ENCODE results near the gene RPP21. TPM values are rescaled to one million over a fixed set of nuclear protein-coding genes. Genes with fewer than 3 reads are reported as not detected.
A peak's percentile ranks its signal among the peaks of the same experiment; 100 is the strongest.

The RPP21 gene
- total and polyA plus RNA-seq, 10 of the 15 experiments (the other 5 are each of a cell fraction or from before 2014, with no cell fraction given) = 14.3 to 94.6 (median 42.1) TPM

GRCh38 chr6:30357678-30358540, 13.0 kb downstream of the RPP21 start:
- H3K27me3 ChIP-seq (replicated peaks in 1 of 2; ENCODE audit: control insufficient read depth in 2 of 2, insufficient read depth in 2 of 2, low read length in 1 of 2) = peaks cover 2 to 7% of the 10 kb centered on the region in 2 experiments; a peak in 3 of 4 replicates
- ATAC-seq (peak; percentile 94), FAIRE-seq (peak; percentile 66), DNase-seq (ENCODE audit: low read depth, low spot score) (no peak)
- peak overlapping the region; percentile 31 for H2AFZ ChIP-seq (ENCODE audit: control insufficient read depth, low read depth, low read length)
- no peaks in the 10 kb centered on the region for H4K20me1 ChIP-seq (ENCODE audit: control insufficient read depth, insufficient read depth)
- TF ChIP-seq RAD21 (IDR thresholded peaks at IDR 0.05; ENCODE audit: insufficient read depth, low read depth, low read length) (peak; percentile 63), CTCF (IDR thresholded peaks at IDR 0.05 in 2 of 3, conservative IDR thresholded peaks at IDR 0.05 in 1 of 3; ENCODE audit: control insufficient read depth in 2 of 3, extremely low read depth in 1 of 3, insufficient read depth in 1 of 3, low read depth in 3 of 3, low read length in 3 of 3) (peak; percentile 67 to 76 (median 73)), SMC3 (IDR thresholded peaks at IDR 0.05; ENCODE audit: borderline replicate concordance, low read length) (peak; percentile 39; the same call in 1 of the 2 replicates), YY1 (IDR thresholded peaks at IDR 0.05; ENCODE audit: low read depth, low read length) (no peak)
- intact Hi-C loops (cut with micrococcal nuclease; ENCODE audit: unreplicated experiment) = loop anchor here (1.0 kb wide), 1 partner anchor 39 kb away; no protein-coding TSS in a partner anchor
- WGBS (ENCODE audit: insufficient coverage, insufficient replicate concordance, low lambda C conversion rate, missing lambda C conversion rate) = 26% methylated on average over 40 of the region's 40 CpGs
- ChIA-PET SMC1A (ENCODE audit: uncharacterized antibody, unreplicated experiment) (interaction anchor here (1.0 to 1.8 kb wide), 3 partner anchors 35 to 119 kb away, joined by 4 to 6 read pairs (median 5); no protein-coding TSS in a partner anchor), RAD21 (ENCODE audit: unreplicated experiment) (interaction anchor here (0.6 to 1.7 kb wide), 2 partner anchors 119 to 158 kb away, joined by 4 to 7 read pairs; no protein-coding TSS in a partner anchor), CTCF (interaction anchor here (0.9 to 3.5 kb wide), 15 partner anchors 10 to 340 kb away, joined by 3 to 25 read pairs (median 4); no protein-coding TSS in a partner anchor), POLR2A (no interaction called here)
- H3K9me3 ChIP-seq (replicated peaks; ENCODE audit: control insufficient read depth, insufficient read depth, low read length) = no peaks in the 10 kb centered on the region
- peak overlapping the region; percentile 52; the same call in 1 of the 2 replicates for H3K4me2 ChIP-seq (ENCODE audit: control insufficient read depth, insufficient read depth)
- H3K36me3 ChIP-seq (ENCODE audit: control insufficient read depth in 2 of 2, insufficient read depth in 2 of 2, low read length in 1 of 2) = no peaks in the 10 kb centered on the region
- no peaks in the 10 kb centered on the region for H3K4me1 ChIP-seq (ENCODE audit: control insufficient read depth, insufficient read depth, low read length)
- H3K79me2 ChIP-seq (ENCODE audit: control insufficient read depth, insufficient read depth, low read length) = no peaks in the 10 kb centered on the region
- no peak overlapping the region for H3K27ac ChIP-seq (ENCODE audit: control insufficient read depth, insufficient read depth)
- no TSS peak for BruUV-seq (replicated peaks)
- in situ Hi-C loops (cut with MboI) = no loop called here
- H3K9ac ChIP-seq (ENCODE audit: control insufficient read depth, insufficient read depth, low read length) = no peak overlapping the region
- H3K4me3 ChIP-seq = no peak overlapping the region
